ENCODE measurements around the gene IL1RL2. TPM values are rescaled to one million over a fixed set of nuclear protein-coding genes. Genes with fewer than 3 reads are reported as not detected.

The IL1RL2 gene
- total RNA-seq, 1 experiment from 2014 or later = not detected

DNA sequence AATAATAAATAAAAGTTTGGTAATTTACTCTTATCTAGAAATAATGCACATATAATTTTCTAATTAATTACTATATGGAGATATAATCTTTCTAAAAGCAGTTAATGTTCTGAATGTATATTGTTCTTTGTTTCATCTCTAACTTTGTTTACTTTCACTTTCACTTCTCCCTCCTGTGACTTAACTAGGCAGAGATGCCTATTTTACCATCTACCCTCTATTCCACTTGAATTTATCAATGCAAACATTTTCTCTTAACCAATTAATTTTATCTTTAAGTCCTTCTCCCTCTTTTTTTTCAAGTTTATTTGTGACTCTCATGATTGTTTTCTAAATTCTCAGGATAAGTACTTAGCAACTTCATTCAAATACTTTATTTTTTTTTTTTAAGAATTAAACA is 69.5 kb downstream of the IL1RL2 start:
- intact Hi-C loops (cut with micrococcal nuclease; ENCODE audit: unreplicated experiment) = loop anchor here (5.0 kb wide), 1 partner anchor 186 kb away; no protein-coding TSS in a partner anchor
- DNase-seq (ENCODE audit: low read depth, low spot score) (no peak), ATAC-seq (no peak)
- in situ Hi-C loops (cut with HindIII; ENCODE audit: low pct_unique_long_range_greater_than_20kb, low sequenced_read_pairs) = no loop called here
- ChIA-PET POLR2A (no interaction called here), CTCF (interaction anchor here (0.7 kb wide), 1 partner anchor 378 kb away, joined by 3 read pairs; no protein-coding TSS in a partner anchor)
- TF ChIP-seq CTCF (IDR thresholded peaks at IDR 0.05) (no peak), TCF7L2 (IDR thresholded peaks at IDR 0.05; ENCODE audit: low read depth, low read length) (no peak), POLR2AphosphoS5 (IDR thresholded peaks at IDR 0.05; ENCODE audit: low read depth, low read length) (no peak), SIN3A (IDR thresholded peaks at IDR 0.05; ENCODE audit: borderline replicate concordance, insufficient read depth, low read depth, low read length) (no peak)
- TF ChIP-seq, protein P1, sequence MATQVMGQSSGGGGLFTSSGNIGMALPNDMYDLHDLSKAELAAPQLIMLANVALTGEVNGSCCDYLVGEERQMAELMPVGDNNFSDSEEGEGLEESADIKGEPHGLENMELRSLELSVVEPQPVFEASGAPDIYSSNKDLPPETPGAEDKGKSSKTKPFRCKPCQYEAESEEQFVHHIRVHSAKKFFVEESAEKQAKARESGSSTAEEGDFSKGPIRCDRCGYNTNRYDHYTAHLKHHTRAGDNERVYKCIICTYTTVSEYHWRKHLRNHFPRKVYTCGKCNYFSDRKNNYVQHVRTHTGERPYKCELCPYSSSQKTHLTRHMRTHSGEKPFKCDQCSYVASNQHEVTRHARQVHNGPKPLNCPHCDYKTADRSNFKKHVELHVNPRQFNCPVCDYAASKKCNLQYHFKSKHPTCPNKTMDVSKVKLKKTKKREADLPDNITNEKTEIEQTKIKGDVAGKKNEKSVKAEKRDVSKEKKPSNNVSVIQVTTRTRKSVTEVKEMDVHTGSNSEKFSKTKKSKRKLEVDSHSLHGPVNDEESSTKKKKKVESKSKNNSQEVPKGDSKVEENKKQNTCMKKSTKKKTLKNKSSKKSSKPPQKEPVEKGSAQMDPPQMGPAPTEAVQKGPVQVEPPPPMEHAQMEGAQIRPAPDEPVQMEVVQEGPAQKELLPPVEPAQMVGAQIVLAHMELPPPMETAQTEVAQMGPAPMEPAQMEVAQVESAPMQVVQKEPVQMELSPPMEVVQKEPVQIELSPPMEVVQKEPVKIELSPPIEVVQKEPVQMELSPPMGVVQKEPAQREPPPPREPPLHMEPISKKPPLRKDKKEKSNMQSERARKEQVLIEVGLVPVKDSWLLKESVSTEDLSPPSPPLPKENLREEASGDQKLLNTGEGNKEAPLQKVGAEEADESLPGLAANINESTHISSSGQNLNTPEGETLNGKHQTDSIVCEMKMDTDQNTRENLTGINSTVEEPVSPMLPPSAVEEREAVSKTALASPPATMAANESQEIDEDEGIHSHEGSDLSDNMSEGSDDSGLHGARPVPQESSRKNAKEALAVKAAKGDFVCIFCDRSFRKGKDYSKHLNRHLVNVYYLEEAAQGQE (IDR thresholded peaks at IDR 0.05; ENCODE audit: insufficient read depth in 1 of 2, low read depth in 2 of 2, low read length in 1 of 2) = no peak
- peaks cover 1% of the 10 kb centered on the region; the same call in 1 of the 2 replicates for H3K4me1 ChIP-seq (ENCODE audit: control insufficient read depth, insufficient read depth, low read length)
- peaks cover 2% of the 10 kb centered on the region for H3K27me3 ChIP-seq (ENCODE audit: control insufficient read depth, insufficient read depth, low read length)
- no TSS peak for BruUV-seq (replicated peaks)
- no peaks in the 10 kb centered on the region for H3K36me3 ChIP-seq (ENCODE audit: control insufficient read depth, insufficient read depth, low read length)
- H3K4me3 ChIP-seq (ENCODE audit: low read depth in 2 of 2, low read length in 2 of 2) = no peak overlapping the region
- H3K9me3 ChIP-seq (ENCODE audit: control insufficient read depth, insufficient read depth, low read depth, low read length) = no peaks in the 10 kb centered on the region
- H3K27ac ChIP-seq (ENCODE audit: low read length) = no peak overlapping the region

DNA sequence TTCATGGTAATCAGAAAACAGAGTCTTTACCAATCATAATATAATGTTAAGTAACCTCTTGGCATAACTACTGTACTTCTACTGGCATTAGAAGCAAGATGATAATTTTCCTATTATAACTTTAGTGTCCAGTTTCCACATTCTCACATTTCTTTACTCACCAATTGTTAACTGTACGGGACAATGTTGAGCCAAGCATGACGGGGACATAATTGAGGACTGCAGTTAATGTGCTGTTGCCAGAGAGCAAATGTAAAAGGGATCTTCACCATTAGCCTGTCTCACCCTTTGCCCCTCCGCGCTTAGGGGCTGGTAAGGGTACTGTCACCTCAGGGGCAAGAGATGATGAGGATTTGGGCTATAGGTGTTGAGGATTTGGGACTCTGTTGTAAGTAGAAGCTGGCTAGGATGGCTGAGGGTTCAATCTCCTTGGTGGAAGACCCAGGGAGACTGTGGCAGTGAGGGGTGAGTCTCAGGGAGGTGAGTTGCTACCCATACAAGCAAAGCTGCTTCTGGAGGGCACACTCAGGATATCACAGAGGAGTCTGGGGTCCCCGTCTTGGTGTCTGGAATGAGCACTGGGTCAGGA is 70.1 kb downstream of the IL1RL2 start:
- no peak for ATAC-seq
- Histone ChIP-seq H3K36me3 (ENCODE audit: control insufficient read depth, insufficient read depth, low read length) (no peaks in the 10 kb centered on the region), H3K4me1 (ENCODE audit: control insufficient read depth, insufficient read depth, low read length) (no peaks in the 10 kb centered on the region), H3K4me3 (ENCODE audit: low read depth in 2 of 2, low read length in 2 of 2) (no peak overlapping the region), H3K27ac (ENCODE audit: low read length) (no peak overlapping the region), H3K9me3 (ENCODE audit: control insufficient read depth, insufficient read depth, low read depth, low read length) (no peaks in the 10 kb centered on the region), H3K27me3 (ENCODE audit: control insufficient read depth, insufficient read depth, low read length) (peaks cover 2% of the 10 kb centered on the region)
- no TSS peak for BruUV-seq (replicated peaks)
- ChIA-PET CTCF (interaction anchor here (0.7 kb wide), 1 partner anchor 378 kb away, joined by 3 read pairs; no protein-coding TSS in a partner anchor), POLR2A (no interaction called here)
- in situ Hi-C loops (cut with HindIII; ENCODE audit: low pct_unique_long_range_greater_than_20kb, low sequenced_read_pairs) = no loop called here
- TF ChIP-seq SIN3A (IDR thresholded peaks at IDR 0.05; ENCODE audit: borderline replicate concordance, insufficient read depth, low read depth, low read length) = no peak
- no peak for TF ChIP-seq POLR2AphosphoS5 (IDR thresholded peaks at IDR 0.05; ENCODE audit: low read depth, low read length)
- TF ChIP-seq CTCF (IDR thresholded peaks at IDR 0.05) = no peak
- TF ChIP-seq, protein P1 (IDR thresholded peaks at IDR 0.05; ENCODE audit: insufficient read depth in 1 of 2, low read depth in 2 of 2, low read length in 1 of 2) = no peak
- TF ChIP-seq TCF7L2 (IDR thresholded peaks at IDR 0.05; ENCODE audit: low read depth, low read length) = no peak
- intact Hi-C loops (cut with micrococcal nuclease; ENCODE audit: unreplicated experiment) = loop anchor here (5.0 kb wide), 1 partner anchor 185 kb away; no protein-coding TSS in a partner anchor
- DNase-seq (ENCODE audit: low read depth, low spot score) = no peak
